ENCODE results near the gene WNT6. TPM values are rescaled to one million over a fixed set of nuclear protein-coding genes. Genes with fewer than 3 reads are reported as not detected.
A peak's percentile ranks its signal among the peaks of the same experiment; 100 is the strongest.

The WNT6 gene
- total and polyA plus RNA-seq, 4 experiments from 2014 or later: 0.26 TPM; not detected in 3

DNA sequence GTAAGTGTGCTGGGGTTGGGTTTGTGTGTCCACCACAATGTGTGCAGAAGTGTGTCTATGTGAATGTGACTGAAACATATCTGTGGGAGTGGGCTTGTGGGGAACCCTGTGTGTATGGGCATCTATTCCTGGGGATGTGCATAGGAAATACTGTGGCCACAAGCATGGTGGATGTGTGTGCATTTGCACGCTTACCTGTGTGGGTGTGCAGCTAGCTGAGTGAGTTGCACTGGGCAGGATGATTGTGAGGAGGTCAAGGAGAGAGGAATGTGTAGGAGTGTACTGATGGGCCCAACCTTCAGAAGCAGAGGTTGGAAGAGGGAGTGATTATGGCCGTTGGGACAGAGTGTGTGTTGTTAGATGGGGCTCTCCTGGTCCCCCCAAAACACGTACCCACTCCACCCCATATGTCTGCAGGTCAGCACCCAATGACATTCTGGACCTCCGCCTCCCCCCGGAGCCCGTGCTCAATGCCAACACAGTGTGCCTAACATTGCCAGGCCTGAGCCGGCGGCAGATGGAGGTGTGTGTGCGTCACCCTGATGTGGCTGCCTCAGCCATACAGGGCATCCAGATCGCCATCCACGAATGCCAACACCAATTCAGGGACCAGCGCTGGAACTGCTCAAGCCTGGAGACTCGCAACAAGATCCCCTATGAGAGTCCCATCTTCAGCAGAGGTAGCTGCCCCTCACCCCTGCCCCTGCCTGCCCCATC is 22.3 kb downstream of the WNT6 start:
- Mint-ChIP-seq H3K27me3 (peaks cover 0 to 4% of the 10 kb centered on the region in 2 donors), H3K36me3 (peaks cover 0 to 6% of the 10 kb centered on the region in 2 donors), H3K27ac (peak overlapping the region; percentile 67 to 97 (median 90)), H3K4me1 (peaks cover 41 to 70% (median 60%) of the 10 kb centered on the region in 4 donors), H3K9me3 (no peaks in the 10 kb centered on the region), H3K4me3 (peak overlapping the region; percentile 67 to 95 (median 86))
- no peaks in the 10 kb centered on the region for H3K9me3 ChIP-seq (ENCODE audit: control insufficient read depth in 1 of 2, low read length in 2 of 2)
- intact Hi-C loops (cut with micrococcal nuclease): no loop called here
- peaks cover 72% of the 10 kb centered on the region for H3K4me1 ChIP-seq (ENCODE audit: insufficient read depth, low read length)
- H3K36me3 ChIP-seq (ENCODE audit: insufficient read depth, low read length): no peaks in the 10 kb centered on the region
- peak overlapping the region in 1 of 2 donors; percentile 77 for H3K4me3 ChIP-seq (ENCODE audit: low read length in 2 of 2)
- H3K27ac ChIP-seq (ENCODE audit: low read depth, low read length): peak overlapping the region; percentile 75
- POLR2A ChIA-PET (ENCODE audit: partially characterized antibody): interaction anchor here (0.7 to 16.5 kb wide), 3 partner anchors 13 to 171 kb away, joined by 3 to 667 read pairs (median 9); partner anchors contain the start of gene TTLL4
- H3K27me3 ChIP-seq (ENCODE audit: insufficient read depth, low read length): no peaks in the 10 kb centered on the region
- CTCF ChIA-PET (ENCODE audit: partially characterized antibody): interaction anchor here (16.6 kb wide), 1 partner anchor 16 kb away, joined by 1167 read pairs; no protein-coding TSS in a partner anchor
- DNase-seq: no peak

DNA sequence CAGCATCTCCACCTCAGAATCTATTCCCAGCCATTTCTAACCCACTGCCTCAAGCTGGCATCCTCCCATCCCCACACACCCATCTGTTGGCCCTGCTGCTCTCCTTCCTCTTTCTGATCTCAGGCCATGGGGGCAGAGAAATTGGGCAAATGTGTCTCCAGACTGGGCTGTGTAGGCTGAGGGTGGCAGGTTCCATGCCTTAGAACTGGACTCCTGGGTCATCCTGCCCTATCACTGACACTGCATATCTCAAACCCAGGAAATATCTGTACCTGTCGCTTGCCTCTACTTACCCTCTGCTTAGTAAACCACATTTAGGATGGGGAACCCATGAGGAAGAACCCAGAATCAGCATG is 22.8 kb downstream of the WNT6 start:
- Histone ChIP-seq H3K4me1 (ENCODE audit: insufficient read depth, low read length) (peaks cover 66% of the 10 kb centered on the region), H3K27me3 (ENCODE audit: insufficient read depth, low read length) (no peaks in the 10 kb centered on the region), H3K9me3 (ENCODE audit: control insufficient read depth in 1 of 2, low read length in 2 of 2) (no peaks in the 10 kb centered on the region), H3K4me3 (ENCODE audit: low read length in 2 of 2) (no peak overlapping the region), H3K27ac (ENCODE audit: low read depth, low read length) (peak overlapping the region; percentile 75), H3K36me3 (ENCODE audit: insufficient read depth, low read length) (no peaks in the 10 kb centered on the region)
- H3K4me3 Mint-ChIP-seq: peak overlapping the region in 7 of 8 donors; percentile 70 to 91 (median 75)
- POLR2A ChIA-PET (ENCODE audit: partially characterized antibody): interaction anchor here (16.5 kb wide), 1 partner anchor 13 kb away, joined by 667 read pairs; no protein-coding TSS in a partner anchor
- H3K36me3 Mint-ChIP-seq: peaks cover 0 to 6% of the 10 kb centered on the region in 2 donors
- no peaks in the 10 kb centered on the region for H3K9me3 Mint-ChIP-seq
- CTCF ChIA-PET (ENCODE audit: partially characterized antibody): interaction anchor here (16.6 kb wide), 1 partner anchor 15 kb away, joined by 1167 read pairs; no protein-coding TSS in a partner anchor
- DNase-seq: no peak
- intact Hi-C loops (cut with micrococcal nuclease): no loop called here
- H3K27ac Mint-ChIP-seq: peak overlapping the region; percentile 22 to 97 (median 89)
- peaks cover 0 to 4% of the 10 kb centered on the region in 2 donors for H3K27me3 Mint-ChIP-seq
- H3K4me1 Mint-ChIP-seq: peaks cover 43 to 70% (median 60%) of the 10 kb centered on the region in 4 donors

DNA sequence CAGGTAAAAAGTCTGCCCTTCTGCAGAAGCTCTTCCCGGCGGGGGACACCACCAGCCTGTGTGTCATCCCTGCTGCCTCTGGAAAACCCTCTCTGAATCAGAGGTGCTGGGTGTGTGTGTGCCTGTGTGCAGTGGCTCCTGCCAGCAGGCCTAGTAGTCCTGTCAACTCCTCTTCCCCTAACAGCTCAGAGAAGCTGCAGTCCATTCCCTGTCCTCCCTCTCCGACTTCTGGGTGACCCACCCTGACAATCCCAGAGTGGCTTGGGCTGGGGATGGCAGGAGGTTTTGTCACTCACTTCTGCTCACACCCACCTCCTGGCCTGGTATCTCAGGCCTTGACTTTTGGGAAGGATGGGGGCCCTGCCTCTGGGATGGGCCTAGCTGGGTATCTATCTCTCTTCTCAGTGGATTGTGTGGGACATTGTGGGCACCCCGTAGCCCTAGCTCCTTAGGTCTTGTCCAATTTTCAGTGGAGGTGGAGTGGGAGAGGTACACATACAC is 23.3 kb downstream of the WNT6 start:
- Histone ChIP-seq H3K4me3 (ENCODE audit: low read length in 2 of 2) (no peak overlapping the region), H3K27me3 (ENCODE audit: insufficient read depth, low read length) (no peaks in the 10 kb centered on the region), H3K4me1 (ENCODE audit: insufficient read depth, low read length) (peaks cover 63% of the 10 kb centered on the region), H3K9me3 (ENCODE audit: control insufficient read depth in 1 of 2, low read length in 2 of 2) (no peaks in the 10 kb centered on the region), H3K27ac (ENCODE audit: low read depth, low read length) (peak overlapping the region; percentile 50), H3K36me3 (ENCODE audit: insufficient read depth, low read length) (no peaks in the 10 kb centered on the region)
- H3K4me1 Mint-ChIP-seq: peaks cover 46 to 74% (median 60%) of the 10 kb centered on the region in 4 donors
- peak overlapping the region; percentile 71 to 97 (median 89) for H3K27ac Mint-ChIP-seq
- no peaks in the 10 kb centered on the region for H3K9me3 Mint-ChIP-seq
- peaks cover 0 to 4% of the 10 kb centered on the region in 2 donors for H3K27me3 Mint-ChIP-seq
- ChIA-PET POLR2A (ENCODE audit: partially characterized antibody) (interaction anchor here (16.5 kb wide), 1 partner anchor 12 kb away, joined by 667 read pairs; no protein-coding TSS in a partner anchor), CTCF (ENCODE audit: partially characterized antibody) (interaction anchor here (16.6 kb wide), 1 partner anchor 15 kb away, joined by 1167 read pairs; no protein-coding TSS in a partner anchor)
- H3K36me3 Mint-ChIP-seq: peaks cover 0 to 7% of the 10 kb centered on the region in 2 donors
- DNase-seq: no peak
- H3K4me3 Mint-ChIP-seq: peak overlapping the region; percentile 72 to 91 (median 75)
- intact Hi-C loops (cut with micrococcal nuclease): no loop called here

DNA sequence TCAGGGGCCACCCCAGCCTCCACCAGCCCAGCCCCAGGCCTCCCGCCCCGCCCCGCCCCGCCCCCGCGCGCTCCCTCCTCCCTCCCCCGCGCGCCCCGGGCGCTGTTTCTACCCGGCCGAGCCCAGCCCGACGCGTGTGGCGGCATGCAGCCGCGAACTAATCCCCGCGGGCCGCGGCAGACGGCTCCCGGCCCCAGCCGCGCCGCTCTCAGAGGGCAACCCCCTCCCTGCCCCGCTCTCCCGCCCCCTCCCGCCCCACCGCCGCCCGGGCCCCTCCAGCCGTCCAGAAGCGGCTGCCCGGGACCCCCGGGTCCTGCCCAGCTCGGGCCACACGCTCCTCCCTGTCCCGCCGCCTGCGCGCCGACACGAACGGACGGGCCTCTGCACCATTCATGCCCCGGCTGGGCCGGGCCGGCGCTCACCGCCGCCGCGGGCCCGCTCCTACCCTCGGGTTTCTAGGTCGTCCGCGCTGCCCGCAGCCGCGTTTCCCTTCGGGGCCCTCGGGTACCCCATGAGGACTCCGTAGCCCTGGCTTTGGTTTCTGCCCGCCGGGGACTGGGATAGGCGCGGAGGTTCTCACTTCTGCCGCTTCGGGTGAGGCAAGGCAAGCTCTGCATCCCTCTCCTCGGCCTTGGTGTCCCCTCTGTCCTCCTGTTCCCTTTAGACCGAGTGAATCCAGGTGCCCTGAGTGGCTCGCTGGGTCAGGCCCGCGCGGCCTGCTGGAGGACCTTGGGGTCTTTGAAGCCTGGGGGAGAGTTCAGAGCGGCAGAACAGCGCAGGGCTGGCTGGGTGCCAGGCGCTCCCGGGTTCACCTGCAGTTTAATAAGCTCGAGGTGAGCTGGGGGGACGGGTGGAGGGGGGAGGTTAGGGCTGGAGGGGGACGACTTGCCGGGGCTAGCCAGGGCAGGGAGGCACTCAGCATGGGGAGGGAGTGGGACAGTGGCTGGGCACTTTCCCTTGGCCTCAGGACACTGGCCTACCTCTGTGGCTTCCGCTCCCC is 24.2 kb downstream of the WNT6 start:
- peaks cover 0 to 4% of the 10 kb centered on the region in 2 donors for H3K27me3 Mint-ChIP-seq
- peak overlapping the region in 1 of 2 donors; percentile 43 for H3K4me3 ChIP-seq (ENCODE audit: low read length in 2 of 2)
- peak in 3 of 5 donors; percentile 39 to 48 (median 45) for DNase-seq
- H3K4me1 Mint-ChIP-seq: peaks cover 46 to 75% (median 60%) of the 10 kb centered on the region in 4 donors
- ChIA-PET CTCF (ENCODE audit: partially characterized antibody) (interaction anchor here (1.6 to 16.6 kb wide), 2 partner anchors 14 to 36 kb away, joined by 3 to 1167 read pairs; no protein-coding TSS in a partner anchor), POLR2A (ENCODE audit: partially characterized antibody) (interaction anchor here (16.5 kb wide), 1 partner anchor 11 kb away, joined by 667 read pairs; no protein-coding TSS in a partner anchor)
- peaks cover 63% of the 10 kb centered on the region for H3K4me1 ChIP-seq (ENCODE audit: insufficient read depth, low read length)
- no peaks in the 10 kb centered on the region for H3K9me3 ChIP-seq (ENCODE audit: control insufficient read depth in 1 of 2, low read length in 2 of 2)
- peak overlapping the region; percentile 42 to 95 (median 89) for H3K27ac Mint-ChIP-seq
- intact Hi-C loops (cut with micrococcal nuclease): no loop called here
- H3K27me3 ChIP-seq (ENCODE audit: insufficient read depth, low read length): no peaks in the 10 kb centered on the region
- H3K27ac ChIP-seq (ENCODE audit: low read depth, low read length): peak overlapping the region; percentile 50
- no peaks in the 10 kb centered on the region for H3K36me3 ChIP-seq (ENCODE audit: insufficient read depth, low read length)
- H3K9me3 Mint-ChIP-seq: no peaks in the 10 kb centered on the region
- peaks cover 0 to 7% of the 10 kb centered on the region in 2 donors for H3K36me3 Mint-ChIP-seq
- H3K4me3 Mint-ChIP-seq: peak overlapping the region in 7 of 8 donors; percentile 74 to 91 (median 79)

DNA sequence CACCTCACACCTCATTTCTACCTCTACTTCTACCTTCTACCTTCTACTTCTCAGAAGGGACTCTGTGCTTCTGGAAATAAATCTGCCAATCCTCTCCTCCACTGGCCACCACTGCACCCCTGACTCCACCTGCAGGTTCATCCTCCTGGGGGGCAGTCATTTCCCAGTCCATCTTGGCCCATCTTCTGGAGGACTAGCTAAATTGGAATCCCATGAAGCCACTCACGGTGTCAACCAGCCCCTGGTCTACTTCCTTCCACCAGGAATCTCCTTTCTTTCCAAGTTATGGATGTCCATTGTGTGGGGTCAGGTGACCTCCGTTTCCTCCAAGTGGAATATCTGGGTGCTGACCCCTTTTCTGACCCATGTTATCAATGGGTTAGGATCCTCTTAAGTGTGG is 24.9 kb downstream of the WNT6 start:
- Mint-ChIP-seq H3K27ac (peak overlapping the region; percentile 48 to 90 (median 83)), H3K9me3 (no peaks in the 10 kb centered on the region), H3K4me1 (peaks cover 42 to 76% (median 56%) of the 10 kb centered on the region in 4 donors), H3K4me3 (peak overlapping the region; percentile 15 to 85 (median 64)), H3K27me3 (peaks cover 0 to 4% of the 10 kb centered on the region in 2 donors), H3K36me3 (peaks cover 0 to 7% of the 10 kb centered on the region in 2 donors)
- H3K9me3 ChIP-seq (ENCODE audit: control insufficient read depth in 1 of 2, low read length in 2 of 2): no peaks in the 10 kb centered on the region
- no peak for DNase-seq
- intact Hi-C loops (cut with micrococcal nuclease): no loop called here
- H3K4me1 ChIP-seq (ENCODE audit: insufficient read depth, low read length): peaks cover 58% of the 10 kb centered on the region
- CTCF ChIA-PET (ENCODE audit: partially characterized antibody): interaction anchor here (1.1 to 16.6 kb wide), 4 partner anchors 8 to 96 kb away, joined by 3 to 1167 read pairs (median 46); no protein-coding TSS in a partner anchor
- H3K4me3 ChIP-seq (ENCODE audit: low read length in 2 of 2): no peak overlapping the region
- POLR2A ChIA-PET (ENCODE audit: partially characterized antibody): interaction anchor here (1.3 to 16.5 kb wide), 2 partner anchors 10 to 13 kb away, joined by 4 to 667 read pairs; no protein-coding TSS in a partner anchor
- H3K27me3 ChIP-seq (ENCODE audit: insufficient read depth, low read length): no peaks in the 10 kb centered on the region
- H3K36me3 ChIP-seq (ENCODE audit: insufficient read depth, low read length): no peaks in the 10 kb centered on the region
- H3K27ac ChIP-seq (ENCODE audit: low read depth, low read length): no peak overlapping the region

All from CD4-positive, alpha-beta memory T cell (primary cell).